Lung (tissue), 12 donors: ENCODE results near the gene GABBR2. TPM values are rescaled to one million over a fixed set of nuclear protein-coding genes. Genes with fewer than 3 reads are reported as not detected.

Source experiments
- ATAC-seq: fragments of 200-7000 bp; cut with Tn5 transposase; one replicate; pipeline ENCODE4 v1.9.1; 2020; ENCODE audit warnings: moderate number of reproducible peaks; ENCODE audit not compliant: insufficient read depth, low FRiP score
- DNase-seq, 3 donors: peaks; one replicate each; pipeline ENCODE4 v3.0.0-alpha.2; 2013 to 2017
- H3K27ac ChIP-seq, 2 donors: one replicate each; pipeline ENCODE4 v1.5.1; 2013; ENCODE audit warnings: mild to moderate bottlenecking in 2 of 2, moderate library complexity in 2 of 2, control low read depth in 1 of 2, inconsistent platforms in 1 of 2, low read depth in 1 of 2, low read length in 1 of 2
- H3K27me3 ChIP-seq, 3 donors: one replicate each; pipeline ENCODE4 v1.5.1; 2013; ENCODE audit warnings: low read length in 2 of 3; ENCODE audit not compliant: control insufficient read depth in 3 of 3, insufficient read depth in 3 of 3
- H3K36me3 ChIP-seq, 4 donors: one replicate each; pipeline ENCODE4 v1.5.1; 2013; ENCODE audit warnings: low read length in 4 of 4, mild to moderate bottlenecking in 1 of 4, moderate library complexity in 1 of 4; ENCODE audit not compliant: control insufficient read depth in 4 of 4, insufficient read depth in 4 of 4
- H3K4me1 ChIP-seq, 5 donors: one replicate each; pipeline ENCODE4 v1.5.1; 2013; ENCODE audit warnings: low read length in 5 of 5, mild to moderate bottlenecking in 2 of 5, moderate library complexity in 1 of 5; ENCODE audit not compliant: control insufficient read depth in 5 of 5, insufficient read depth in 5 of 5
- H3K4me3 ChIP-seq: one replicate; pipeline ENCODE4 v1.5.1; 2013; ENCODE audit warnings: mild to moderate bottlenecking, control low read depth, moderate library complexity
- H3K9ac ChIP-seq, 2 donors: one replicate each; pipeline ENCODE4 v1.5.1; 2013; ENCODE audit warnings: low read length in 2 of 2, control low read depth in 1 of 2; ENCODE audit not compliant: insufficient read depth in 1 of 2
- H3K9me3 ChIP-seq, 4 donors: one replicate each; pipeline ENCODE4 v1.5.1; 2013; ENCODE audit warnings: low read length in 3 of 4, mild to moderate bottlenecking in 1 of 4, moderate library complexity in 1 of 4; ENCODE audit not compliant: control insufficient read depth in 4 of 4, insufficient read depth in 3 of 4
- CTCF ChIP-seq: IDR thresholded peaks from 2 replicates; pipeline ENCODE4 v1.5.1; 2012; ENCODE audit warnings: mild to moderate bottlenecking; ENCODE audit errors: control extremely low read depth, extremely low read depth
- WGBS, 2 donors: extraction: QIAGEN DNeasy Blood & Tissue Kit; methylation state at CpG; one replicate each; pipeline ENCODE4 v1.1.7; 2013; 5-methylcytosine and 5-hydroxymethylcytosine counted together
- polyA plus RNA-seq, 2 donors: library from polyadenylated mRNA; stranded (reverse); fragments of 200-250 nt; gene quantifications; one replicate each; pipeline ENCODE4 v1.2.1, GENCODE V29; 2013
- total RNA-seq, 2 donors: library from RNA; depleted of rRNA in 1 of 2; stranded (reverse); fragments of >200 nt in 1 of 2; gene quantifications; one replicate each; pipeline ENCODE4 v1.2.1, GENCODE V29; 2014 to 2021
- donor health status: control.
- donor health status: control.
- donor health status: Bipolar disorder and iron deficiency.
- donor health status: healthy.
- donor health status: DM: yes; HTN: yes; CAD: no.

The GABBR2 gene
- total and polyA plus RNA-seq, 4 donors, result 0.40 to 1.8 (median 0.64) TPM

GRCh38 chr9:98706651-98707165 lies 2.0 kb downstream of the GABBR2 start:
- Histone ChIP-seq H3K4me1 (peaks cover 0 to 12% (median 0%) of the 10 kb centered on the region in 5 donors), H3K27ac (no peak overlapping the region), H3K27me3 (peaks cover 20 to 50% (median 41%) of the 10 kb centered on the region in 3 donors), H3K4me3 (no peak overlapping the region), H3K9me3 (peaks cover 0 to 10% (median 0%) of the 10 kb centered on the region in 4 donors), H3K36me3 (no peaks in the 10 kb centered on the region), H3K9ac (no peak overlapping the region)
- 7 to 8% methylated on average over 15 of the region's 15 CpGs for WGBS, 2 donors
- DNase-seq (no peak), ATAC-seq (no peak)
- TF ChIP-seq CTCF, result no peak

- peaks cover 0 to 12% (median 0%) of the 10 kb centered on the region in 5 donors for H3K4me1 ChIP-seq
- H3K9ac ChIP-seq, result no peak overlapping the region
- H3K9me3 ChIP-seq, result peaks cover 0 to 18% (median 0%) of the 10 kb centered on the region in 4 donors
- peaks cover 3 to 32% (median 29%) of the 10 kb centered on the region in 3 donors for H3K27me3 ChIP-seq
- no peak for TF ChIP-seq CTCF
- WGBS, 2 donors, result 74 to 88% methylated on average over 2 of the region's 2 CpGs
- no peak overlapping the region for H3K27ac ChIP-seq
- H3K36me3 ChIP-seq, result no peaks in the 10 kb centered on the region
- no peak for ATAC-seq
- DNase-seq, result no peak
- no peak overlapping the region for H3K4me3 ChIP-seq
Observed at GRCh38 chr9:98702835-98703380, 5.8 kb downstream of the GABBR2 start.

GRCh38 chr9:98702340-98702739 lies 6.4 kb downstream of the GABBR2 start:
- no peaks in the 10 kb centered on the region for H3K36me3 ChIP-seq
- peaks cover 0 to 17% (median 0%) of the 10 kb centered on the region in 4 donors for H3K9me3 ChIP-seq
- peaks cover 0 to 7% (median 0%) of the 10 kb centered on the region in 5 donors for H3K4me1 ChIP-seq
- no peak for ATAC-seq
- H3K27me3 ChIP-seq, result peaks cover 0 to 28% (median 24%) of the 10 kb centered on the region in 3 donors
- WGBS, 2 donors, result 88 to 94% methylated on average over 8 of the region's 8 CpGs
- H3K4me3 ChIP-seq, result no peak overlapping the region
- TF ChIP-seq CTCF, result no peak
- H3K27ac ChIP-seq, result no peak overlapping the region
- no peak overlapping the region for H3K9ac ChIP-seq
- DNase-seq, result no peak
